G401 (cell line): Measurements from ENCODE around the gene PROM1. TPM values are rescaled to one million over a fixed set of nuclear protein-coding genes. Genes with fewer than 3 reads are reported as not detected.

Experiments
- DNase-seq: peaks from one replicate; pipeline ENCODE4 v3.0.0-alpha.2; 2015; ENCODE audit warnings: low spot score
- in situ Hi-C: cut with HindIII; loops from 2 replicates; pipeline ENCODE4 v1.10.0; 2016; ENCODE audit warnings: low sequenced_read_pairs, mixed read lengths
- total RNA-seq: library from RNA; depleted of rRNA; stranded (reverse); fragments of >200 nt; shearing (Covaris generic); gene quantifications from 2 replicates; pipeline ENCODE4 v1.2.3, GENCODE V29; 2014

The PROM1 gene
- total RNA-seq, 1 experiment from 2014 or later = 0.37 TPM

DNA sequence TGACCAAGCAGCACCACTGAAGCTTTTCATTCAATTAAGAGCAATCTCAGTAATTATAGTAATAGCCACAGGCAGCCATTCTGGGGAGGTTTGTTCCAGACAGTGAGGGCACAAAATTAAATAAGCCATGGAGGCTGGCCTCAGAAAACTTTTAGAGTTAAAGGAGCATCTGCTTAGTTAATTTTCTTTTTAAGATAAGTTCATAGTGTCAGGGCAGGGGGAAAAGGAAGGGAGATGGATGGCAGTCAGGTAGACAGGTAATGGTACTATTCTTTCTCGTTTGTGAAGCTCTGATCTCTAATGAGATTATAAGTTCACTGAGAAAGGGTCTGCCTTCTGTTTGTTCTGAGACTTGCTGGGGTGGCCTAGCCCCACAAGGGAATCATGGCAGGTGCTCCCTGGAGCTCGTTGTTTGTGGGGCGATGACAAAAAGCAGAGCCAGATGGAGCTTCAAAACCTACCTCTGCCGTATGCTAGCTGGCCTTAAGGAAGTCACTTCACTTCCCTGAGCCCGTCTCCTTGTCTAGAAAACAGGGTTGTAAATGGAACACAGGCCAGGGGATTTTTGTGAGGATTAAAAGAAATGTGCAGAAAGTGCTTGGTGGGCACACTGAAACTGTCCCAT, 76.2 kb downstream of the PROM1 start:
- DNase-seq = no peak
- in situ Hi-C loops = loop anchor here (25.0 kb wide), 1 partner anchor 95 kb away; no protein-coding TSS in a partner anchor

DNA sequence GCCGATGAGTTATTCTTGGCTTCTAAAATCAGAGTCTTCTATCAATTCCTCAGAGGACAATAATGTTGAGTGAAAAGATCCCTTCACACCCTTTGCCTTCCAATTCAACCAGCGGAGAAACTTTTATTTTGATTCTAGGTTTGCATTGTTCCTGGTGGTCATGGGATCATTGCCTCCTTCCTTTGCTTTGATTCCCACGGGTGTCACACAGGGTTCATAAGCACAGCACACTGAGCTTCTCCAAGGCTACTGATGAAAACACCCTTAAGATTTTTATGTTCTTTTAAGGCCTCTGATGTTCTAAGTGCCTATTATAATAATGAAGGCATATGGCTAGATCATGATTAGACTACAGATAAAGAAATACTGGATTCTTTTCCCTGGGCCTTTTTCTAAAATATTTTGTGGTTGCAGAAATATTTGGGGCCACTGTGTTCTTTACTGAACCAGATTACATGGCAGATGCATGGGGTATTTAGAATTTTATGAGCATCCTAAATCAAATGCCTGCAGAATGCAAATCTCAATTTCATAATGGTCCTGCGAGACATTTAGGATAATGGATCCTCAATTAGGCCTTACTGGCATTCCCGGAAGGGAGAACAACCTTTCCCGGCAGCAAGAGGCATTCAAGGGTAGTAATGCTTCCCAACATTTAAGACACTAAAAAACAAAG, 76.9 kb downstream of the PROM1 start:
- no peak for DNase-seq
- in situ Hi-C loops = loop anchor here (25.0 kb wide), 1 partner anchor 95 kb away; no protein-coding TSS in a partner anchor

DNA sequence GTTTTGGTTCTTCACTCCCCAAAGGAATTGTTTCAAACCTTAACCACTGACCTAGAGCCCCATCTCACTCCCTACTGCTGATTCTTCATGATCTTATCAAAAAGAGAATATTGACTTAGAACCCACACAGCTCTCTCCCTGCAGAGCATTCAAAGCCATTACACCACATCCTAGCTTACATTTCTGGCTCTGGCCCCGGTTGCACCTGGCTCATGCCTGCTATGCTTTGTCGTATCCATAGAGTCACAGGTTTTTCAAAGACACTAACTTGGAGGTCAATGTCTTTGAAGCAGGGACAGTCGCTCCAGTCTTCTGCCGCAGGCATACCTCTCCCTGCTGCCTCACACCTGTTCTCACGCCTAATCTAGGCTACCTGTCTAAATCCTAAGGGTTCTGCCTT, 78.1 kb downstream of the PROM1 start:
- DNase-seq = no peak
- in situ Hi-C loops = loop anchor here (25.0 kb wide), 1 partner anchor 93 kb away; no protein-coding TSS in a partner anchor

DNA sequence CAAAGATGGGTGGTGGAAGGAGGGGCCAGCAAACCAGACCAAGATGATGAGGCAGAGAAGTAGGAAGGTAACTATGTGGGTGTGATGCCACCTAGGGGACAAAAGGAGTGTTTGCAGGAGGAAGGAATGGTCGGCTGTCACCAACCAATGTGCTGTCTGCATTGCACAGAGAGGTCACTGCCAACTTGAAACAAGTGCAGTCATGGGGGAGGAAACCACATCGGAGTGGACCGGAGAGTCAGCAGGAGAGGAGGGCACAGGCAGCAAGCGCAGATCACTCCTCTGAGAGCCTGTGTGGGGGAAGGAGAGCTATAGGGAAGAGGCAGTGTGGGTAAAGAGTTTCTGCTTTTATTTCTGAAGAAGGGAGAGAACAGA, 82.4 kb downstream of the PROM1 start:
- DNase-seq = peak; percentile 77
- in situ Hi-C loops = loop anchor here (25.0 kb wide), 1 partner anchor 89 kb away; no protein-coding TSS in a partner anchor

DNA sequence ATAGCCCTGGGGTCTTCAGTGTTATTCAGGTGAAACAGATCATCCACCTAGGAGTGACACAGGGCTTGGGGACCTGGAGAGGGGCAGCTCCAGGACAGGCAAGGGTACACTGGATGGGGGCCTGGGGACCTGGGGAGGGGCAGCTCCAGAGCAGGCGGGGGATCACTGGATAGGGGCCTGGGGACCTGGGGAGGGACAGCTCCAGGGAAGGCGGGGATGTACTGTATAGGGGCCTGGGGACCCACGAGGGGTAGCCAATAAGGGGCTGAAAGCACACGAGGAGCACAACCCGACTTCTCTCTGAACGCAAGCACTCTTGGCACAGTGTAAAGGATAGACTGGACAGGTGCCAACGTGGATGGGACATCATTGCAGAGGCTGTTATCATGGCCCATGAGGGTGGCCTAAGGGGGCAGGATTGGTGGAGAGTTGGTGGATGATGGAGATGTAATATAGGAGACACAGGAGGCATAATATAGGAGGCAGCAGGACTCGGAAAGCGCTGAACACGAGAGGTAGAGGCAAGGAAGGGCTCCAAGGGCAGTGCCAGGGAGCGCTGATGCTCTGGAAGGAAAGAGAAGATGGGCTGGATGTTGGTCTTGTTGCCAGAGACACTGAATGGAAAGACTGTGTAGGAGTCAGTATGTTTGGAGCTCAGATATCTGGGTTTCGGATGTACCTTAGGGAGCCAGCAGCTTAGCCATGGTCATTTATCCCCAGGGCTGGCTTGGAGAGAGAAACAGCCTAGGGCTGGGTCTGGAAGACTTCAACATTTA, 82.9 kb downstream of the PROM1 start:
- in situ Hi-C loops = loop anchor here (25.0 kb wide), 1 partner anchor 89 kb away; no protein-coding TSS in a partner anchor
- DNase-seq = no peak

DNA sequence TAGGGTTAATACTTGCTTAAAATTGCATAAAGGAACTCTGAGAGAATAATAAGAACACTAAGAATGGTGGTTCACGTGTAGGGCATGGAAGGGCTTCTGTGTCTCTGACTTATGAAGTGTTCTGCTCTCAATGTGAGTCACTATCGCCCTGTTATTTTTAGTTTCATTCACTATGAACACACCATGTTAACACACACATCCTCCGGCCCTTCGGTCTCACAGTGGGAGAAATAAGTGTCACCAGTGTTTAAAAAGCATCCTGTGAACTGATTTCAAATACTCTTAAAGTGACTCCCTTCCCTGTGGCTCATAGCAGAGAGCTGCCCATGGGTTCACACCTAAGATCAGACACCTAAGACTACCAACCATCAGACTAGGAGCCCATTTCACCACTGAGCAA, 87.0 kb downstream of the PROM1 start:
- in situ Hi-C loops = no loop called here
- DNase-seq = no peak

DNA sequence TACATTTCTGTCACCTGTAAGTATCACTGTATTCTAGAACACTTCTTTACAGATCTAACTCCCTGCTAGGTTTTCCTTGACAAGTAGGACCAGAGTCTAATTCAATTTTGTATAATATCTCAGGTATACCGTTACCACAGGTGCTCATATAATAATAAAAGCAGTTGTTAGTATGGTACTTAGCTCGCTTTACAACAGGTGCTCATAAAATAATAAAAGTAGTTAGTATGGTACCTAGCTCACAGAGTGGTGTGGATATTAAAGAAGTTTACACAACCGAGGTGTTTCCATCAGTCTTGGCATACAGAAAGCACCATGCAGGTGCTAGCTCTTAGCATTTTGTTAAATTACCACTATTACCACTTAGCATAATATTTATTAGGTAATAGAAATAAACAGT, 88.0 kb downstream of the PROM1 start:
- in situ Hi-C loops = no loop called here
- DNase-seq = no peak

DNA sequence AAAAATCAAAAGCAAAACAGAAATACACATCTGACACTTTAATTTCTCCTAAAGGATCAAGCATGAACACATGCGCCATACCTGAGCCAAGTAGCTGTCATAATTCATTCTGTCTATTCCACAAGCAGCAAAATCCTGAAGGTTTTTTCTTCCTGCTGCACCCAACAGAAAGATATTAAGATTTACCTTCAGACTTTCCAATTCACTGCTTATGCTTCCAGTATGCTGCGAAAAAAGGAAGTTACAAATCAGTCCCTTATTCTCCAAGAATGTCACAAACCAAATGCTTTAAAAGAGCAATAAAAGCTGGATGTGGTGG, 91.7 kb downstream of the PROM1 start:
- in situ Hi-C loops = no loop called here

DNA sequence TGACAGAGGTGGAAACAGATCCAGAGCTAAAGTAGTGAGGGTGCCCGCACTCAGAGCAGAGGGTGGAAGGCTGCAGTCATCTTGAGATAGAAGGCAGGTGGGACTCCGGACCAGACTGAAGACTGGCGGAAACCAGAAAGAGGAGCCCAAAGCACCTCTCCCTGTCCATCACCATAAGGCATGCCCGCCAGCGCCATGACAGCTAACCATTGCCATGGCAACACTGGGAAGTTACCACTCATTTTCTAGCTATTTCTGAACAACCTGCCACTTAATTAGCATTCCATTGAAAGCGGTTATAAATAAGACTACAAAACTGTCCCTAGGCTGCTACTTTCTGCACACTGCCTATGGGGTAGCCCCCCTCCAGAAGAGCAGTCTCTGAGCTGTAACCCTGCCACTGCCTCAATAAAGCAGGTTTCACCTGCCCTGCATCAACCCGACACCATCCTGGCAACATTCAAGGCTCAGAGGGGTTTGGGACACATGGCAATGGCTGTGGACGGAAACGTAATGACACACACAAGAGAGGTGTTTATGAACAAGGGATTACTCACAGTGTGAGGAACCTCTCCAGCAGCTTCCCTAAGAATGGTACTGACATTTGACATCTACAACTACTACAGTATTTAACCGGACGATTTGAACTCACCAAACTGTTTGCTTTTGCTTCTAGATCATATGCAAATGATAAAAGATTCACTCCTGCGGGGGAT, 93.1 kb downstream of the PROM1 start:
- in situ Hi-C loops = no loop called here
- DNase-seq = no peak

More for the DNA sequence above, 91.7 kb downstream of the PROM1 start:
- DNase-seq = no peak

DNA sequence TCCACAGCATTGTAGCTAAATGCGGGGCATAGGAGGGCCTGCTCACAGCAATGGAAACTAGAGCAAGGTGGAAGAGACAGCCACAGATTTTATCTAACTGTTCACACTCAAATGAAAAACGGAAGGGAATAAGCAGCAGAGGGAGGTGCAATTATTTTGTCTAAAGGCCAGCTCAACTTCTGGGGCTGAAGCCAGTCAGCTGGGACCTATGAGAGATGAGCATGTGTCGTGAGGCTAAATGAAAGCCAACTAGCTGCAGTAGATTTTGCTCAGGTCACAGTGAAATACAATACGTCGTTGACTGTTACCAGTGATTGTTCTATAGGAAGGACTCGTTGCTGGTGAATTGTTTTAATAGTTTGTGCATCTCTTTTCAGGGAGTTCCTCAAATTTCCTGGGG, 94.4 kb downstream of the PROM1 start:
- in situ Hi-C loops = no loop called here
- DNase-seq = peak; percentile 14

DNA sequence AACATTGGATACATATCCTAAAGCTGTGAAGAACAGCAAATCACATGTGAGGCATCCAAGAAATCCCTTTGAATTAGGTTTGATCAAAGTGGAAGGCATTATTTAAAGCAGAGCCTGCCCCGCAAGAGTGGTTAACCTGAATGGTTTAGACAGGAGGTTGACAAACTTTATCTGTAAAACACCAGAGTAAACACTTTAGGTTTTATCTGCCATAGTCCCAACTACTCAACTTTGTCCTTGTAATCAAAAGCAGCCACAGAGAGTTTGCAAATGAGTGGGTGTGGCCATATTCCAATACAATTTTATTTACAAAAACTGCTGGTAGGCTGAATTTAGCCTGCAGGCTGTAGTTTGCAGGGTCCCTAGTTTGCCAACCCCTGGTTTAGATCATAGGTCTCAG, 95.6 kb downstream of the PROM1 start:
- in situ Hi-C loops = no loop called here
- DNase-seq = no peak

DNA sequence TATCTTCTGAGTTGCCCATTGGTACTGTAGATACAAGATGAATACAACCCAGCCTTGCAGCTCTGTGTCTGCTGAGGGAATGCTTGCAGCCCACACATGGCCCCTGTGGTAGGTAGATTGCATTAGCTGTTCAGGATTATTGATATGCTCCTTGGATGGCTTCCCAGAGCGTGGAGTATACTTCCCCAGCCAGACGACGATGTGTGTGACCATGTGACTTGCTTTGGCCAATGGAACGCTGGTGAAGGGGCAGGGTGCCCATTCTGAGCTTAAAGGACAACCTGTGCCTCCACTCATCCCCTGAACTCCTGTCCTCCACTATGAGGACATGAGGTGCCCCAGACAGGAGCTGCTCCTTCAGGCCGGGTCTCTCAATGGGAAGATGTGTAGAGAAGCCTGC, 96.9 kb downstream of the PROM1 start:
- in situ Hi-C loops = no loop called here
- no peak for DNase-seq

DNA sequence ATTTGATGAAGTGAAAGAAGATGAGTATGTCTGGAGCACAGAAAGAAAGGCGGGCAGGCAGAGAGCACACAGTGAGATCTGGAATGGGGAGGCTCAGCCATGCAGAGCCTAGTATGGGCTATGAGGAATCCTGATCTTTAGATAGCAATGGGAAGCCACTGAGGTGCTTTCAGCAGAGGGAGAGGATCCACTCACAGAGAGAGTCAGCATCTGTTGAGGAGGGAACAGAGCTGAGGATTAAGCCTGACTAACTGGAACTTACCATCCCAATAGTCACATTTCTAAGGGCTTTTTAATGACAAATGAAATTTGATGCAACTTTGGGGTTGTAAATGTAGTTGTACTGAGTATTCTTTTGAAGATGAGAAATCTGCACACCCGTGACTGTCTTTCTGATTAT, 100.2 kb downstream of the PROM1 start:
- in situ Hi-C loops = no loop called here
- DNase-seq = no peak

DNA sequence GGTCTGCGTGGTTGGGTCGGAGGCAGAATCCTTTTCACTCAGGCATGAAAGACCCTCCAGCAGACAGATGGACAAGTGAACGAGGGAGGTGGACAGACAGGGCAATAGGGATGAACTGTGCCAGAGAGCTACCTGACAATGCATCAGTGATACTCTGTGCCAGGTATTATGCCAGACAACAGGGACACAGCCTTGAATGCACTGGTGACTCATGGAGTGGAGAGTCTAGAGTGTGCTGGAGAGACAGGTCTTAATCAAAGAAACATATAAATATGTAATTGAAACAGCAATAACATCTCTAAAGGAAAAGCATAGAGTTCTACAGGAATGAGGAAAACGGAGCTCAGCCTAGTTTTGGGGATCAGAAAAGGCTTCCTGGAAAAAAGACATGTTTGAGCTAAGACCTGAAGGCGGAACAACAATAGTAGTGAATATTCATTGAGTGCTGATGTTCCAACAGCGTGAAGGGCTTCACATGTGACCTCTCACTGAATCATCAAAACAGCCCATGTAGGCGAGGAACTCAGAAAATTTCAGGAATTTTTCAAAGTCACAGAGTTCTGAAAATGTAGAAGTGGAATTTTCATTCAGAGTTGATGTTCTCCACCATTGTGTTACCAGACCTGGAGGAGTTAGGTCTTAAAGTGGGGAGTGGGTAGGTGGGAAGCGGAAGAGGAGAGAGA, 100.8 kb downstream of the PROM1 start:
- DNase-seq = no peak
- in situ Hi-C loops = no loop called here

DNA sequence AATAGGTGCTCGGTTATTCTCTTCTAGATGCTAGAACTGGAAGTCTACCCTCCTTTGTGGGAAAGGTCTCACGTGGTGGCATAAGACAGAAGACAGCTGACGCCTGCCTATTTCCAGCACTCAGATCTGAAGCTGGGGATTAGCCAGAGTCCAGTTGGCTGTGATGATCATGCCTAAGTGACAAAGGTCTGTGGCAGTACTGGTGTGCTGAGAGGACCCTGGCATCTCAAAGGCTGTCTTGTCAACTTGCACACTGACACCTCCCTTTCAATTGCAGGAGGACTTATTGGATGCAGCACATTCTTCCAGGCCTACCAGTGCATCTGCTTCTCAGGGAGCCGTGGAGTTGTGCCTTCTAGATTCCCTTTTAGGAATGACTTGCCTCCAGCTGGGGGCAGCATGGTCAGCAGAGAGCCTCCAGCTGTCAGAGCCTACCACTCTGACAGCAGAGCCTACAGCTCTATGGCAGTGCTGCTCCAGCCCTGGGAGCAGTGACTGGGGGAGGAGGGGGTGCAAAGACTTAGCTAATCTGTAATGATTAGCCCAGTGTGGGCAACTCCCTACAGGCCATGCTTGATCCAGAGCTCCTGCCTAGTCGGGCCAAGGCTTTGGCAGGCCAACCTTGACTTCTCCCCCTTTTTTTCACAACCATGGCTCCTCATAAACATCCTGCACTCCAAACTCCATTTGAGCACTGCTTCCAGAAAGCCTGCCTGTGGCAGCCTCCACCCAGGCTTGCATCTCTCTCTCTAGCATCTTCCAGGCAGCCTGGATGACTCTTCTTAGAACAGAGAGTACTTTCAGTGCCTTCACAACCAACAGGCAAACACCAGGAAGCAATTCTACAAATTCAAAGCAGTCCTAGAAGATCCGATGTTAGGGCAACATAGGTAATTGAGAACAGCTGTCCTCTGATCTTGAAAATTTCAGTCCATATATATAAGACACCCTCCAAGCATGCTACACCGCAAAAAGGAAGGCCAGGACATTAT, 107.1 kb downstream of the PROM1 start:
- in situ Hi-C loops = no loop called here
- no peak for DNase-seq

DNA sequence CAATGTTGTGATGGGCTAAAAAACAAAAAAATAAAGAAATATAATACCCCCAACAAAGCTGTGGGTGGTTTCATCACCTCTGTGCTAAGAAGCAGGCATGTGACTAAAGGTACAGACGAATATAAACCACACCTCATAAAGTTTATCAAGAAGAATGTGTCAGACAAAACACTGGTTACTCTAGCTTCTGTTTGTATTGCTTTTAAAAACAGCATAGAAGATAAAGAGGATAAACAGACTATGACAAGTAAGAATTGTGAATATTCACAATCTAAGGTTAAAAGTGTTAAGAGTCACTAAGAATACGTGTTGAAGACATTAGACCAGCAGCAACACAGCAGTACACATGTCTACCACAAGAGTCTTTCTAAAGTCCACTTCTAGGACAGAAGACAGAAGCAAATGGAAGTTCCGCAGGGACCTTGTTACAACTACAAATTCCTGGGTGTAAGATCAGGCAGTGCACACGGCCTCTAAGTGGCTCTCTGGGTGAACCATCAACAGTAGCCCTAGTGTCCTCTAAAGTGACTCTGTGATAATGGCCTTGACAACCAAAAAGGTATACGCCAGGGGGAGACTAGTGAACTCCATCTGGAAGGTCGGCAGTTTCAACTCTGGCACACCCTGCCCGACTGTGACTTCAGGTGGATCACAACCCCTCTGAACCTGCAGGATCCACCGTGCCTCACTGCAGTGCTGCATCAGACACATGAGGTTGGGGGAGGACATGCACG, 112.6 kb downstream of the PROM1 start:
- in situ Hi-C loops = no loop called here
- no peak for DNase-seq

DNA sequence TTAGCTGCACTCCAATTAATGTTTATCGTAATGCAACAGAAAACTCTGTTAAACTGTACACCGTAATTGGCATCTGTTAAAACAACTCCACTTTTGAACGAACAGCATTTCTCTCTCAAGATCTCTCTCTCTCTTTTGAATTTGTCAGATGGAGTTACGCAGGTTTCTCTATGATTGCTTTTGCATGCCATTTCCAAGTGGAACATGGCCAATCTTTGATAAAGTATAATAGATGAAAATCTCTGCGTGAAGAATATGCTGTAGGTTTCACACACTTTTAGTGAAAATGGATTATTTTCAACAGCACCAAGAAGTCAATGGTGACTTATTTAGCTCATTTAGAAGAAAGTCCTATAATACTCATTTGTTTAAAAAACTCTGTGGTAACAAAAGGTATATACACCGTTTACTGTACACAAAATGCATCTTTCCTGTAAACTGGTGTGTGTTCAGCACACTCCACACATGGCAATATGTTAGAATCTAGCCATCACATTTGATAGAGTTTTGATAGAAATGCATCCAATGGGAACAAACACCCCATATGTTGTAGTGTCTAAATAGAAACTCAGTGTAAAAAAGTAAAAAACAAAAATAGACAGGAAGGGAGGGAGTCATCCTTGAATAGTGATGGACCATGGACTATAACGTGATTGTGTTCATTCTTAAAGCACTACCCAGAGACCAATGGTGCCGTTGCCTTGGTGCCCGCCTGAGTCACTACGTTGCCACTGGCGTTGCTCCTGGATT, 115.1 kb downstream of the PROM1 start:
- no peak for DNase-seq
- in situ Hi-C loops = no loop called here
